HepG2 (cell line): ENCODE results near the gene P2RY8. TPM values are rescaled to one million over a fixed set of nuclear protein-coding genes. Genes with fewer than 3 reads are reported as not detected.

Source experiments
- ADNP ChIP-seq: sonication (generic); formaldehyde crosslinking; IDR thresholded peaks from 2 replicates; pipeline ENCODE4 v1.4.0; 2020; ENCODE audit warnings: missing genetic modification reagents
- ASH2L ChIP-seq: fragments of 300-600, 200-600 bp; sonication (generic); IDR thresholded peaks from 2 replicates; pipeline ENCODE4 v1.7.0; 2017; ENCODE audit warnings: low read depth, mild to moderate bottlenecking, moderate library complexity, mixed read lengths, low read length; ENCODE audit not compliant: insufficient read length
- CENPX ChIP-seq: sonication (generic); formaldehyde crosslinking; IDR thresholded peaks from 2 replicates; pipeline ENCODE4 v1.9.0; 2021; ENCODE audit warnings: mild to moderate bottlenecking, missing genetic modification reagents, moderate library complexity
- CHD2 ChIP-seq: IDR thresholded peaks from 2 replicates; pipeline ENCODE4 v1.6.1; 2011; ENCODE audit warnings: low read depth, low read length, improper control_type of control experiment
- E2F5 ChIP-seq: sonication (generic); formaldehyde crosslinking; conservative IDR thresholded peaks from 2 replicates; pipeline ENCODE4 v1.4.0; 2020; ENCODE audit warnings: missing genetic modification reagents
- GABPB1 ChIP-seq: IDR thresholded peaks from 2 replicates; pipeline ENCODE4 v1.6.1; 2016; ENCODE audit warnings: mild to moderate bottlenecking, missing genetic modification reagents, moderate library complexity, missing compliant biosample characterization
- HNRNPK ChIP-seq: fragments of 200-400 bp; formaldehyde crosslinking; IDR thresholded peaks from 2 replicates; pipeline ENCODE4 v1.6.1; 2018; ENCODE audit warnings: low read length, low read depth, moderate library complexity, mild to moderate bottlenecking; ENCODE audit not compliant: poor library complexity, severe bottlenecking
- HOXA5 ChIP-seq: sonication (generic); formaldehyde crosslinking; IDR thresholded peaks from 2 replicates; pipeline ENCODE4 v1.4.0; 2020; ENCODE audit warnings: missing genetic modification reagents
- KLF13 ChIP-seq: sonication (generic); formaldehyde crosslinking; IDR thresholded peaks from 2 replicates; pipeline ENCODE4 v1.4.0; 2020; ENCODE audit warnings: mild to moderate bottlenecking, missing genetic modification reagents
- POLR2A ChIP-seq, 2 experiments: IDR thresholded peaks; 2 replicates each; pipeline ENCODE4 v1.6.1; 2011; ENCODE audit warnings: low read depth in 2 of 2, low read length in 2 of 2, mild to moderate bottlenecking in 1 of 2, moderate library complexity in 1 of 2; ENCODE audit not compliant: insufficient read depth in 1 of 2
- SMYD3 ChIP-seq: sonication (generic); formaldehyde crosslinking; IDR thresholded peaks from 2 replicates; pipeline ENCODE4 v1.8.1; 2023; ENCODE audit warnings: mild to moderate bottlenecking, missing genetic modification reagents
- SPEN ChIP-seq: sonication (generic); formaldehyde crosslinking; IDR thresholded peaks from 2 replicates; pipeline ENCODE4 v1.5.1; 2020; ENCODE audit warnings: low read depth, mild to moderate bottlenecking, missing genetic modification reagents
- TAF1 ChIP-seq: sonication (generic); formaldehyde crosslinking; IDR thresholded peaks from 2 replicates; pipeline ENCODE4 v1.4.0; 2020; ENCODE audit warnings: missing genetic modification reagents
- TFDP2 ChIP-seq: sonication (generic); formaldehyde crosslinking; IDR thresholded peaks from 2 replicates; pipeline ENCODE4 v1.4.0; 2020; ENCODE audit warnings: missing genetic modification reagents
- TRAFD1 ChIP-seq: sonication (generic); formaldehyde crosslinking; IDR thresholded peaks from 2 replicates; pipeline ENCODE4 v1.5.1; 2020; ENCODE audit warnings: missing genetic modification reagents, mild to moderate bottlenecking, borderline replicate concordance
- ZFP36L2 ChIP-seq: sonication (generic); formaldehyde crosslinking; IDR thresholded peaks from 2 replicates; pipeline ENCODE4 v1.4.0; 2020; ENCODE audit warnings: missing genetic modification reagents
- ZFP82 ChIP-seq: sonication (generic); formaldehyde crosslinking; IDR thresholded peaks from 2 replicates; pipeline ENCODE4 v1.5.1; 2020; ENCODE audit warnings: mild to moderate bottlenecking, missing genetic modification reagents, borderline replicate concordance
- ZMYM2 ChIP-seq: sonication (generic); formaldehyde crosslinking; IDR thresholded peaks from 2 replicates; pipeline ENCODE4 v1.8.0; 2022; ENCODE audit warnings: mild to moderate bottlenecking, missing genetic modification reagents
- ZNF337 ChIP-seq: sonication (generic); formaldehyde crosslinking; IDR thresholded peaks from 2 replicates; pipeline ENCODE4 v1.5.1; 2020; ENCODE audit warnings: missing genetic modification reagents, low read depth, mild to moderate bottlenecking, borderline replicate concordance
- ZNF501 ChIP-seq: sonication (generic); formaldehyde crosslinking; IDR thresholded peaks from 2 replicates; pipeline ENCODE4 v1.5.1; 2020; ENCODE audit warnings: mild to moderate bottlenecking, moderate library complexity, missing genetic modification reagents
- ZNF83 ChIP-seq: sonication (generic); formaldehyde crosslinking; IDR thresholded peaks from 2 replicates; pipeline ENCODE4 v1.4.0; 2020; ENCODE audit warnings: missing genetic modification reagents, mild to moderate bottlenecking, borderline replicate concordance
- ZUFSP ChIP-seq: sonication (generic); formaldehyde crosslinking; IDR thresholded peaks from 2 replicates; pipeline ENCODE4 v1.9.0; 2021; ENCODE audit warnings: missing genetic modification reagents, mild to moderate bottlenecking, borderline replicate concordance
- polyA plus RNA-seq, 8 experiments: library from polyadenylated mRNA; depleted of rRNA in 3 of 8; stranded (reverse) in 7 of 8; unstranded in 1 of 8; fragments of >200 nt; fragmentation: Illumina TruSeq in 4 of 8; extraction: Trizol in 4 of 8; gene quantifications; 2 replicates each; pipeline versions ENCODE4 v1.2.1 to v1.2.3, GENCODE V29; 2011 to 2016; ENCODE audit warnings: low read depth in 4 of 8, missing spikeins in 1 of 8, mixed read lengths in 1 of 8; ENCODE audit not compliant: insufficient read depth in 1 of 8
- total RNA-seq, 5 experiments: library from RNA; depleted of rRNA; stranded (reverse); fragments of >200 nt; fragmentation: Illumina TruSeq; extraction: Trizol; gene quantifications; 2 replicates each; pipeline ENCODE4 v1.2.3, GENCODE V29; 2016; ENCODE audit warnings: low read depth in 1 of 5
- TF ChIP-seq, protein P1 (sequence below): IDR thresholded peaks from 2 replicates; pipeline ENCODE4 v1.6.1; 2016
- TF ChIP-seq, protein P2 (sequence below): sonication (generic); formaldehyde crosslinking; IDR thresholded peaks from 2 replicates; pipeline ENCODE4 v1.8.1; 2023; ENCODE audit warnings: missing genetic modification reagents, mild to moderate bottlenecking, borderline replicate concordance

P2RY8 gene
- total and polyA plus RNA-seq, 2 of the 13 experiments (the other 11 are each of a cell fraction or from before 2014, with no cell fraction given): 1.0 to 1.3 TPM

- TF ChIP-seq ZFP36L2 (CRISPR knock-in tag): no peak
- TF ChIP-seq ZNF337 (CRISPR knock-in tag): no peak
- TF ChIP-seq TFDP2 (CRISPR knock-in tag): peak; percentile 51; the same call in 1 of the 2 replicates
- no peak for TF ChIP-seq ZFP82 (CRISPR knock-in tag)
- TF ChIP-seq SMYD3 (CRISPR knock-in tag): no peak
- TF ChIP-seq CHD2: peak; percentile 88
- TF ChIP-seq, protein P1, sequence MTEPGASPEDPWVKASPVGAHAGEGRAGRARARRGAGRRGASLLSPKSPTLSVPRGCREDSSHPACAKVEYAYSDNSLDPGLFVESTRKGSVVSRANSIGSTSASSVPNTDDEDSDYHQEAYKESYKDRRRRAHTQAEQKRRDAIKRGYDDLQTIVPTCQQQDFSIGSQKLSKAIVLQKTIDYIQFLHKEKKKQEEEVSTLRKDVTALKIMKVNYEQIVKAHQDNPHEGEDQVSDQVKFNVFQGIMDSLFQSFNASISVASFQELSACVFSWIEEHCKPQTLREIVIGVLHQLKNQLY (CRISPR knock-in tag): no peak
- TF ChIP-seq POLR2A (IDR thresholded peaks at IDR 0.05; ENCODE audit: insufficient read depth in 1 of 2, low read depth in 2 of 2, low read length in 2 of 2): peak in 1 of 2 experiments; percentile 95; a peak in 2 of 4 replicates
- TF ChIP-seq ZUFSP (CRISPR knock-in tag): no peak
- TF ChIP-seq ASH2L: peak; percentile 34
- TF ChIP-seq ADNP (CRISPR knock-in tag): no peak
- peak; percentile 85 for TF ChIP-seq ZNF501
- peak; percentile 67; the same call in 1 of the 2 replicates for TF ChIP-seq GABPB1 (CRISPR knock-in tag)
- no peak for TF ChIP-seq ZMYM2
- TF ChIP-seq KLF13: no peak
- TF ChIP-seq E2F5 (CRISPR knock-in tag): 0 out of 2 replicates have a peak, but pooled peaks have one; percentile 30
- peak; percentile 47 for TF ChIP-seq HNRNPK
- no peak for TF ChIP-seq CENPX
- no peak for TF ChIP-seq ZNF83 (CRISPR knock-in tag)
- peak; percentile 52 for TF ChIP-seq SPEN (CRISPR knock-in tag)
- no peak for TF ChIP-seq TRAFD1 (CRISPR knock-in tag)
- peak; percentile 96 for TF ChIP-seq TAF1
- TF ChIP-seq, protein P2, sequence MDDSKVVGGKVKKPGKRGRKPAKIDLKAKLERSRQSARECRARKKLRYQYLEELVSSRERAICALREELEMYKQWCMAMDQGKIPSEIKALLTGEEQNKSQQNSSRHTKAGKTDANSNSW: no peak
- TF ChIP-seq HOXA5 (CRISPR knock-in tag): no peak
These were observed 84.2 kb downstream of the P2RY8 start, which contains the start of gene ASMTL (continued) for GRCh38 chrX:1452516-1453394.
